Mucosa of rectum (tissue), 2 donors: ENCODE results near the gene UCMA.
"Not testable (repeated sequence)": the region's sequence is repeated elsewhere in the genome, so short reads cannot be mapped to it uniquely, and the experiment has no call there.

Source experiments
- H3K27ac ChIP-seq, 2 donors: one replicate each; pipeline ENCODE4 v1.7.0; 2013; ENCODE audit warnings: inconsistent platforms in 2 of 2, low read depth in 2 of 2, low read length in 2 of 2
- H3K27me3 ChIP-seq, 2 donors: one replicate each; pipeline ENCODE4 v1.7.0; 2013; ENCODE audit warnings: low read length in 2 of 2; ENCODE audit not compliant: control insufficient read depth in 2 of 2, insufficient read depth in 2 of 2
- H3K36me3 ChIP-seq, 2 donors: one replicate each; pipeline ENCODE4 v1.7.0; 2013; ENCODE audit warnings: low read length in 2 of 2; ENCODE audit not compliant: control insufficient read depth in 2 of 2, insufficient read depth in 2 of 2
- H3K4me1 ChIP-seq, 2 donors: one replicate each; pipeline ENCODE4 v1.7.0; 2013; ENCODE audit warnings: low read length in 2 of 2, mild to moderate bottlenecking in 1 of 2; ENCODE audit not compliant: control insufficient read depth in 2 of 2, insufficient read depth in 2 of 2
- H3K4me3 ChIP-seq, 2 donors: one replicate each; pipeline ENCODE4 v1.7.0; 2013; ENCODE audit warnings: low read length in 2 of 2
- H3K9ac ChIP-seq, 2 donors: one replicate each; pipeline ENCODE4 v1.7.0; 2013; ENCODE audit warnings: low read length in 2 of 2, low read depth in 1 of 2, mild to moderate bottlenecking in 1 of 2
- H3K9me3 ChIP-seq, 2 donors: one replicate each; pipeline ENCODE4 v1.7.0; 2013; ENCODE audit warnings: low read length in 2 of 2; ENCODE audit not compliant: control insufficient read depth in 2 of 2
- donor health status: healthy.
- donor health status: Normal muscosa, but diverticular disease.

UCMA gene

DNA sequence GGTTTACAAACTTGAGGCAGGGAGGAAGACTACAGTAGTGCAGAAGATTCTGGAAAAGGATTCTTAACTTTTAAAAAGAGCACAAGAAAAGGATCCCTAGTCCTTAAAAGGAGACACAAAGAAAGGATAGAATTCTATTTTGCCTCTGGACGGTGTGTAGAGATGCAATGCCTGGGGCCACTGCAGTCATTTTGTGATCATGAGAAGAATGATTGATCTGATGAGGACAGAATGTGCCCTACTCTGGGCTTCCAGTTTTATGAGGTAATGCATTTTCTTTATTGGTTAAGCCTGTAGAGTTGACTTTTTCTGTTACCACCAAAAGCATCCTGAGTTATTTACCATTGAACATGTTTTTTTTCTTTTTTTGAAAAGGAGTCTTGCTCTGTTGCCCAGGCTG, 28.3 kb upstream of the UCMA start:
- H3K36me3 ChIP-seq, result no peaks in the 10 kb centered on the region
- H3K4me1 ChIP-seq, result no peaks in the 10 kb centered on the region
- peaks cover 0 to 2% of the 10 kb centered on the region in 2 donors for H3K27me3 ChIP-seq
- H3K27ac ChIP-seq, result no peak overlapping the region
- no peak overlapping the region for H3K4me3 ChIP-seq
- no peak overlapping the region for H3K9ac ChIP-seq
- no peaks in the 10 kb centered on the region for H3K9me3 ChIP-seq

DNA sequence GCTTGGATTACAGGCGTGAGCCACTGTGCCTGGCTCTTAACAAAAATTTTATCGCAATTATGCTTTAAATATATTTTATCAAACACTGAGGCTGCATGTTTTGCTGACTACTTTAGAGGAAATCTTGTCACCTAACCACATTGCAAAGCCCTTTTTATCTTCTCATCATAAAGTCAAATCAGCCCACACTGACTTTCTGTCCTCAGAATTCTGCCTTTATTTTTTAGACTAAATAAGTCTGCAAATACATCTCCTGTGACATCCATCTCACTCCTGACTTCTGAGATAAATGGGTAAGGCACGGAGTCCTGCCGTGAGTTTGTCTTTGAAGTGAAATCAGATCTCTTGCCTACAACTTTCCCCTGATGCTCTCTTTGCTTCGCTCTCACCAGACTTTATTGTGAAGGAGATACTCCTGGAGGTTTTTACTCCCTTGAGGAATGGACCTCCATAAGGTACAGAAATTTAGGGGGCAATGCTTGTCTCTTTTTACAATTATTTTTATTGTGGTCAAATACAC, 23.5 kb upstream of the UCMA start:
- H3K4me3 ChIP-seq, result no peak overlapping the region
- H3K36me3 ChIP-seq, result no peaks in the 10 kb centered on the region
- H3K9me3 ChIP-seq, result no peaks in the 10 kb centered on the region
- no peaks in the 10 kb centered on the region for H3K27me3 ChIP-seq
- H3K27ac ChIP-seq, result no peak overlapping the region
- no peaks in the 10 kb centered on the region for H3K4me1 ChIP-seq
- no peak overlapping the region for H3K9ac ChIP-seq

DNA sequence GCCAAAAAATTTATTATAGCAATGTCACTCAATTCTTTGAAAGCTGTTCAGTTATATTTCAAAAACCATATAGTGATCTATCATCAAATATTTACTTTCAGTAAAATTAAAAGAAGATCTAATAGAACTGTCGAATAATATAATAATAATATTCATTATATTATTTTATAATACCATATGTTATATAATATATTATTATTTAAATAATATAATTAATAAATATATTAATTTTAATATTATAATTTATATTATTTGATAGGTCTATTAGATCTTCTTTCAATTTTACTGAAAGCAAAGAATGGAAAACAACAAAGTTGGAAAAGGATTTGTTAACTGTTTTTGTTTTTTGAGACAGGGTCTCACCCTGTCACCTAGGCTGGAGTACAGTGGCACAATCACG, 22.5 kb upstream of the UCMA start:
- H3K27me3 ChIP-seq, result no peaks in the 10 kb centered on the region
- no peaks in the 10 kb centered on the region for H3K4me1 ChIP-seq
- no peaks in the 10 kb centered on the region for H3K9me3 ChIP-seq
- no peaks in the 10 kb centered on the region for H3K36me3 ChIP-seq
- H3K27ac ChIP-seq, result no peak overlapping the region
- no peak overlapping the region for H3K9ac ChIP-seq
- H3K4me3 ChIP-seq, result no peak overlapping the region

DNA sequence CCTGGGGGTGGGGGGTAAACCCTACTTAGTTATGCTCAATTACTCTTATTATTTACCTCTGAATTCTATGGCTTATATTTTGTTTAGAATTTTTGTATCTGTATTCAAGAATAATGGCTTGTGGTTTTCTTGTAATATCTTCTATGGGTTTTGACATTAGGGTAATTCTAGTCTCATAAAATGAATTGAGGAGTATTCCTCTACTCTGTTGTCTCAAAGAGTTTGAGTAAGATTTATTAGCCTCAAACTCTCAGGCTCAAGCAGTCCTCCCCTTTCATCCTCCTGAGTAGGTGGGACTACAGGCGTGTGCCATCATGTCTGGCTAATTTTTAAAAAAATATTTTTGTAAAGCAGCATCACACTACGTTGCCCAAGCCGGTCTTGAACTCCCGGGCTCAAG, 19.6 kb upstream of the UCMA start:
- Histone ChIP-seq H3K27me3 (no peaks in the 10 kb centered on the region), H3K27ac (no peak overlapping the region), H3K36me3 (no peaks in the 10 kb centered on the region), H3K9ac (no peak overlapping the region), H3K9me3 (no peaks in the 10 kb centered on the region), H3K4me1 (no peaks in the 10 kb centered on the region), H3K4me3 (no peak overlapping the region)

DNA sequence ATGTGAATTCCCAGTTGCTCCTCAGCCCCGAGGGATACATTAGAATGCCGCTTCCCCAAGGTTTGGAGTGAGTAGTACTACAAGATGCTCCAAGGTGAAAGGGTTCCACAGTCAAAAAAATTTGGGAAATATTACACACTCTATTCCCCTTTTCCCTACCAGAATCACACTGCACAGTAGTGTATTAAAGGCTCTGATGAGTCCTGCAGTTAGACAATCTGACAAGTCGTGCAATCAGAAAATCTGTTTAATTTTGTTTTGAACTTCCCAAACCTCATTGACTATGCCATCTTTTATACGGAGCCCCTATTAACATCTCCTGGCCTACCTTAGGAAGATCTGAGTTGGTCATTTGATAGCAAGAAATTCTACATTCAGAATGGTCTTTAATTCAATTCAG, 13.6 kb upstream of the UCMA start:
- H3K4me1 ChIP-seq, result no peaks in the 10 kb centered on the region
- H3K9ac ChIP-seq, result no peak overlapping the region
- no peak overlapping the region for H3K27ac ChIP-seq
- no peaks in the 10 kb centered on the region for H3K9me3 ChIP-seq
- no peak overlapping the region for H3K4me3 ChIP-seq
- no peaks in the 10 kb centered on the region for H3K27me3 ChIP-seq
- H3K36me3 ChIP-seq, result no peaks in the 10 kb centered on the region

DNA sequence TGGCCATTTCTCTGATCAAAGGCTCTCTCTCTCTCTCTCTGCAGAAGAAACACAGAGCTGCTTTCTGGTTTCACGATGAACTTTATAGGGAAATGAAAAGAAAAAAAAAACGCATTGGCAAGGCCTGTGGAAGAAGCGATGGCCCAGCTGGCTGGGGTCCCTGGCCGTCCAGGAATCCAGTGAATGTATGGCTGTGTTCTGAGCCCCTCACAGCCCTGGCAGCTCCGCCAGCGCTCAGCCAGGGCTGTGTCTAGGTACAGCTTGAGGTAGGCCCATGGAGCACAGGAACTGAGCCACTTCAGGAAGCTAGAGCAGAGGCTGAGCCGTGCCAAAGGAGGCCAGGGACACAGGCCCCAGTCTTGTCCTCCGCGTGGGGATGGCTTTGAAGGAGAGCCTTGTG, 13.1 kb upstream of the UCMA start:
- H3K4me3 ChIP-seq, result no peak overlapping the region
- H3K4me1 ChIP-seq, result no peaks in the 10 kb centered on the region
- H3K9me3 ChIP-seq, result no peaks in the 10 kb centered on the region
- H3K36me3 ChIP-seq, result no peaks in the 10 kb centered on the region
- no peak overlapping the region for H3K9ac ChIP-seq
- no peak overlapping the region for H3K27ac ChIP-seq
- H3K27me3 ChIP-seq, result no peaks in the 10 kb centered on the region

DNA sequence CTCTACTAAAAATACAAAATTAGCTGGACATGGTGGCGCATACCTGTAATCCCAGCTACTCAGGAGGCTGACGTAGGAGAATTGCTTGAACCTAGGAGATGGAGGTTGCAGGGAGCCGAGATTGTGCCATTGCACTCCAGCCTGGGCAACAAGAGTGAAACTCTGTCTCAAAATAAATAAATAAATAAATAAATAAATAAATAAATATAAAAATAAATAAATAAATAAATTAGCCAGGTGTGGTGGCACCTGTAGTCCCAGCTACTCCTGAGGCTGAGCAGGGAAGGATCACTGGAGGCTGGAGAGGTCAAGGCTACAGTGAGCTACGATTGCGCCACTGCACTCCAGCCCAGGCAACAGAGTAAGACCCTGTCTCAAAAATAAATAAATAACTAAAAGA, 8.1 kb upstream of the UCMA start:
- not testable (repeated sequence) for H3K9me3 ChIP-seq, H3K9ac ChIP-seq, H3K27me3 ChIP-seq, H3K4me3 ChIP-seq, H3K4me1 ChIP-seq, H3K36me3 ChIP-seq, H3K27ac ChIP-seq

DNA sequence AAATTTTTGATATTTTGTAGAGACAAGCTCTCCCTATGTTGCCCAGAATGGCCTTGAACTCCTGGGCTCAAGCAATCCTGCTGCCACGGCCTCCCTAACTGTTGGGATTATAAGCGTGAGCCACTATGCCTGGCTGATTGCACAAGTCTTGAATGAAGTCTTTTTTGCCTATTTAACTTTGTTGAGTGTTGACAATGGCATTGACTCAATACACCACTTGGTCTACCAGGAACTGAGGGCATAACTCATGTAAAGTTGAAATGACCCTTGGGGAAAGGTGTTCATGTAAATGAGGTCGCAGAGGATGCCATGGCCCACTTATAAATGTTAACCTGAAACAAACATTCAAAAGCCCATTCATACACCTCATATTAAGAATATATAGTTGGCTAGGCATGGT, 7.4 kb upstream of the UCMA start:
- Histone ChIP-seq H3K4me1 (no peaks in the 10 kb centered on the region), H3K36me3 (no peaks in the 10 kb centered on the region), H3K9me3 (no peaks in the 10 kb centered on the region), H3K27me3 (no peaks in the 10 kb centered on the region), H3K4me3 (no peak overlapping the region), H3K27ac (no peak overlapping the region), H3K9ac (no peak overlapping the region)

DNA sequence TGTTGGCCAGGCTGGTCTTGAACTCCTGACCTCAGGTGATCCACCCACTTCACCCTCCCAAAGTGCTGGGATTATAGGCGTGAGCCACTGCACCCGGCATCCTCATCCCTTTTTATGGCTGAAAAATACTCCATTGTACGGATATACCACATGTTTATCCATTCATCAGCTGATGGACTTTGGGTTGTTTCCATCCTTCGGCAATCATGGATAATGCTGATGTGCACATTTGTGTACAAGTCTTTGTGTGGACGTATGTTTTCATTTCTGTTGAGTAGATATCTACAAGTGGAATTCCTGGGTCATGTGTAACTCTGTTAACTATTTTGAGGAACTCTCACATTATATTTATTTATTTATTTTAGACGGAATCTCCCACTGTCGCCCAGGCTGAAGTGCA, 5.7 kb upstream of the UCMA start:
- Histone ChIP-seq H3K4me1 (no peaks in the 10 kb centered on the region), H3K4me3 (no peak overlapping the region), H3K27me3 (no peaks in the 10 kb centered on the region), H3K27ac (no peak overlapping the region), H3K9me3 (no peaks in the 10 kb centered on the region), H3K9ac (no peak overlapping the region), H3K36me3 (no peaks in the 10 kb centered on the region)

DNA sequence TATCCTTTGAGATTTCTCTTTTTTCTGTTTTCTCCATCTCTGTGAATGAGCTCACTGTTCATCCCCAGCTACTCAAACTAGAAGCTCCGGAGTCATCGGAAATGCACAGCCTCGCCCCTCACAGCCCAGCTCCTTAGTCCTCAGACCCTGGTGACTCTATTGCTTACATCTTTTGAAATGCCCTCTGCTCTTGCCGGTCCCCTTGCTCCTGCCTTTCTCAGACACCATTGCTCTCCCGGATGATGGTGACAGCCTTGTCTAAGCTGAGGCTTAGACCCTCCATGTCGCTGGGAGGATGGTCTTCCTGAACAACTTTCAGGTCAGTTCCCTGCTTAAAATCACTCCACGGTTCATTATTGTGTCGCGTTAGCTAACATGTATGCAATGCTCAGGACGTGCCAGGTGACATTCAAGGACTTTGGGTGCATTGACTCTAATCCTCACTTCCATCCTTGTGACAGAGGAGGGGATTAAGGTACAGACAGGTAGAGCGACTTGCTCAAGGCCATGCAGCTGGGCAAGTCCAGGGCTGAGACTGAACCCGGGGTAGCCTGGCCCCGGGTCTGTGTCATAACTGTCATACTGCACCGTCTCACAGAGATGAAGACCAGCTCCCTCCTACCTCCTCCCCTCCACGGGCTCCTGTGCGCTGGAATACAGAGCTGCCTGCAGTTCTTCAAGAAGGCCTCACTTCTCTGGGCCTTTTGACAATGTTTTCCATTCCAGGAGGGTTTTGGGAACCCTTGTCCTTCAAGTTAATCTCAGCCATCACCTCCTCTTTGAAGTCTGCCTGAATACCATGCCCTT, 4.3 kb upstream of the UCMA start:
- no peak overlapping the region for H3K4me3 ChIP-seq
- no peaks in the 10 kb centered on the region for H3K9me3 ChIP-seq
- no peaks in the 10 kb centered on the region for H3K27me3 ChIP-seq
- H3K9ac ChIP-seq, result no peak overlapping the region
- H3K4me1 ChIP-seq, result no peaks in the 10 kb centered on the region
- no peaks in the 10 kb centered on the region for H3K36me3 ChIP-seq
- H3K27ac ChIP-seq, result no peak overlapping the region
